H1 (cell line): Measurements from ENCODE around the gene MARCHF10. TPM values are rescaled to one million over a fixed set of nuclear protein-coding genes. Genes with fewer than 3 reads are reported as not detected.

Source experiments
- ASH2L ChIP-seq: fragments of 200-600, 300-600 bp; sonication (generic); IDR thresholded peaks from one replicate; pipeline ENCODE4 v1.7.1; 2017; ENCODE audit warnings: low read length
- CBX8 ChIP-seq: fragments of 300-800, 300-1000 bp; sonication (generic); IDR thresholded peaks from 2 replicates; pipeline ENCODE4 v1.7.1; 2016; ENCODE audit warnings: low read depth, low read length, borderline replicate concordance
- HDAC2 ChIP-seq, 2 experiments: fragments of 300-600 bp in 1 of 2; sonication (generic) in 1 of 2; IDR thresholded peaks; 2 replicates each; pipeline ENCODE4 v1.6.1; 2011 to 2012; ENCODE audit warnings: low read depth in 2 of 2, low read length in 2 of 2, mild to moderate bottlenecking in 2 of 2, moderate library complexity in 2 of 2, borderline replicate concordance in 1 of 2, inconsistent platforms in 1 of 2
- TAF7 ChIP-seq: optimal IDR thresholded peaks from 2 replicates; pipeline ENCODE3; 2011; ENCODE audit warnings: low read depth, mild to moderate bottlenecking, inconsistent platforms, low read length, moderate library complexity, borderline replicate concordance
- polyA plus RNA-seq, 7 experiments: library from polyadenylated mRNA; depleted of rRNA in 3 of 7; stranded (reverse) in 5 of 7; unstranded in 2 of 7; fragments of >200 nt in 5 of 7; fragments of 200-250 nt in 2 of 7; gene quantifications; 1 replicate in 5 of 7; 2 replicates in 1 of 7; 4 replicates in 1 of 7; pipeline versions ENCODE4 v1.2.1 to v1.2.3, GENCODE V29; 2011 to 2013; ENCODE audit warnings: missing spikeins in 2 of 7, mixed read lengths in 2 of 7
- total RNA-seq: library from RNA; stranded (reverse); fragmentation: NEBNext Ultra II Directional; extraction: Animal tissue kit (Norgen Biotek cat#: 25700); gene quantifications from 2 replicates; pipeline ENCODE4 v1.2.1, GENCODE V29; 2021

Gene MARCHF10
- total and polyA plus RNA-seq, 2 of the 8 experiments (the other 6 are each of a cell fraction or from before 2014, with no cell fraction given) = 0.48 to 0.73 TPM

DNA sequence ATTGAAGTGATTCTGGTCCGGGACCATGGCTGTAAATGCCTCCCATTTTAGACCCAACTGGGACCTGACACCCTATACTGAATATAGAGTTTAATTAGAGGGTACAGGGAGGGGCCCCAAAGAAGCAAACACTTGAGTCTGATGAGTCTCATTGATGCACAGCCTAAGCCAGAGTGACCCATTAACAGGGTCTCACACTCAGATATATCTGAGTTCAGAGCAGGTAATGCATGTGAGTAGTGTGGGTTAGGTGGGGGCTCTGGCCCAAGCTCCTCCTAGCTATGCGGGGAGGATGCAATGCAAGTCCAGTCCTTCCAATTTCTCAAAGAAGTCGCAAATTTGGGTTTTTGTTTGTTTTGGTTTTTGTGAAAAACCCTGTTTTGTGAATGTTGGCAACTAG lies 17.1 kb upstream of the MARCHF10 start (continued):
- TF ChIP-seq HDAC2 (IDR thresholded peaks at IDR 0.05; ENCODE audit: borderline replicate concordance in 1 of 2, low read depth in 2 of 2, low read length in 2 of 2) (no peak), CBX8 (no peak), TAF7 (no peak), ASH2L (no peak)
- TF ChIP-seq, all 59 proteins: peak for 0
